Measurements from ENCODE around the gene SH3PXD2A.

Gene SH3PXD2A

GRCh38 chr10:103602028-103602851 lies 253.1 kb downstream of the SH3PXD2A start:
- DNase-seq (ENCODE audit: low read depth) = no peak

GRCh38 chr10:103600956-103601569 lies 254.3 kb downstream of the SH3PXD2A start:
- DNase-seq (ENCODE audit: low read depth) = no peak

GRCh38 chr10:103600325-103600724 lies 255.1 kb downstream of the SH3PXD2A start:
- no peak for DNase-seq (ENCODE audit: low read depth)

GRCh38 chr10:103599907-103600306 lies 255.5 kb downstream of the SH3PXD2A start:
- no peak for DNase-seq (ENCODE audit: low read depth)

- no peak for DNase-seq (ENCODE audit: low read depth)
These were observed 256.2 kb downstream of the SH3PXD2A start for GRCh38 chr10:103599211-103599610.

GRCh38 chr10:103598654-103599115 lies 256.7 kb downstream of the SH3PXD2A start:
- no peak for DNase-seq (ENCODE audit: low read depth)

GRCh38 chr10:103597003-103597402 lies 258.4 kb downstream of the SH3PXD2A start:
- no peak for DNase-seq (ENCODE audit: low read depth)

GRCh38 chr10:103595933-103596726 lies 259.2 kb downstream of the SH3PXD2A start:
- no peak for DNase-seq (ENCODE audit: low read depth)

GRCh38 chr10:103593022-103593570 lies 262.3 kb downstream of the SH3PXD2A start:
- DNase-seq (ENCODE audit: low read depth) = no peak

GRCh38 chr10:103592186-103593021 lies 263.0 kb downstream of the SH3PXD2A start:
- peak; percentile 45 for DNase-seq (ENCODE audit: low read depth)

GRCh38 chr10:103590744-103591291 lies 264.6 kb downstream of the SH3PXD2A start:
- no peak for DNase-seq (ENCODE audit: low read depth)

- no peak for DNase-seq (ENCODE audit: low read depth)
These were observed 265.3 kb downstream of the SH3PXD2A start for GRCh38 chr10:103590060-103590459.

GRCh38 chr10:103589074-103589630 lies 266.2 kb downstream of the SH3PXD2A start:
- no peak for DNase-seq (ENCODE audit: low read depth)

GRCh38 chr10:103587073-103587472 lies 268.3 kb downstream of the SH3PXD2A start:
- DNase-seq (ENCODE audit: low read depth) = no peak

- no peak for DNase-seq (ENCODE audit: low read depth)
These were observed 270.4 kb downstream of the SH3PXD2A start for GRCh38 chr10:103585011-103585405.

GRCh38 chr10:103584216-103585010 lies 271.0 kb downstream of the SH3PXD2A start:
- no peak for DNase-seq (ENCODE audit: low read depth)

- no peak for DNase-seq (ENCODE audit: low read depth)
These were observed 271.5 kb downstream of the SH3PXD2A start for GRCh38 chr10:103583871-103584215.

GRCh38 chr10:103582331-103583123 lies 272.8 kb downstream of the SH3PXD2A start:
- DNase-seq (ENCODE audit: low read depth) = no peak

- no peak for DNase-seq (ENCODE audit: low read depth)
These were observed 273.9 kb downstream of the SH3PXD2A start for GRCh38 chr10:103581499-103581898.
